ENCODE measurements around the gene ANKRD24.

The ANKRD24 gene

GRCh38 chr19:4233282-4233853, 50.9 kb downstream of the ANKRD24 start:
- TF ChIP-seq GLIS3 (CRISPR knock-in tag; IDR thresholded peaks at IDR 0.05), result 0 out of 2 replicates have a peak, but pooled peaks have one; percentile 57
- TF ChIP-seq ZNF565 (CRISPR knock-in tag; conservative IDR thresholded peaks at IDR 0.05; ENCODE audit: low read depth), result no peak
- peak; percentile 77 for ATAC-seq

- ATAC-seq, result no peak
- TF ChIP-seq TOX (CRISPR knock-in tag; IDR thresholded peaks at IDR 0.05; ENCODE audit: borderline replicate concordance), result no peak
- TF ChIP-seq TSHZ2 (CRISPR knock-in tag; IDR thresholded peaks at IDR 0.05), result no peak
- TF ChIP-seq CSRNP3 (CRISPR knock-in tag; IDR thresholded peaks at IDR 0.05), result no peak
- TF ChIP-seq PPARA (CRISPR knock-in tag; IDR thresholded peaks at IDR 0.05; ENCODE audit: borderline replicate concordance), result no peak
- TF ChIP-seq ESRRG (CRISPR knock-in tag; IDR thresholded peaks at IDR 0.05), result no peak
- TF ChIP-seq CSDC2 (CRISPR knock-in tag; IDR thresholded peaks at IDR 0.05), result no peak
- TF ChIP-seq BACH2 (CRISPR knock-in tag; IDR thresholded peaks at IDR 0.05; ENCODE audit: borderline replicate concordance), result no peak
- no peak for TF ChIP-seq ZC3H10 (CRISPR knock-in tag; IDR thresholded peaks at IDR 0.05)
- TF ChIP-seq ZFP3 (CRISPR knock-in tag; IDR thresholded peaks at IDR 0.05), result no peak
- no peak for TF ChIP-seq ZNF565 (CRISPR knock-in tag; conservative IDR thresholded peaks at IDR 0.05; ENCODE audit: low read depth)
- no peak for TF ChIP-seq POU6F1 (CRISPR knock-in tag; IDR thresholded peaks at IDR 0.05; ENCODE audit: borderline replicate concordance, low read depth)
- TF ChIP-seq CREB5 (CRISPR knock-in tag; IDR thresholded peaks at IDR 0.05; ENCODE audit: low read depth), result no peak
- no peak for TF ChIP-seq ZNF8 (CRISPR knock-in tag; IDR thresholded peaks at IDR 0.05)
- TF ChIP-seq PATZ1 (CRISPR knock-in tag; IDR thresholded peaks at IDR 0.05; ENCODE audit: borderline replicate concordance), result no peak
- no peak for TF ChIP-seq RARB (CRISPR knock-in tag; IDR thresholded peaks at IDR 0.05)
- no peak for TF ChIP-seq SNAI2 (CRISPR knock-in tag; IDR thresholded peaks at IDR 0.05)
- TF ChIP-seq TCF4 (CRISPR knock-in tag; IDR thresholded peaks at IDR 0.05; ENCODE audit: borderline replicate concordance), result no peak
- no peak for TF ChIP-seq ZNF70 (CRISPR knock-in tag; IDR thresholded peaks at IDR 0.05)
- TF ChIP-seq ARNTL (CRISPR knock-in tag; IDR thresholded peaks at IDR 0.05; ENCODE audit: borderline replicate concordance, low read depth), result no peak
Observed at GRCh38 chr19:4234142-4234861, 51.8 kb downstream of the ANKRD24 start.

- no peak for ATAC-seq
- TF ChIP-seq CSDC2 (CRISPR knock-in tag; IDR thresholded peaks at IDR 0.05) (no peak), ZFP30 (CRISPR knock-in tag; IDR thresholded peaks at IDR 0.05) (no peak), OSR1 (CRISPR knock-in tag; IDR thresholded peaks at IDR 0.05) (no peak), CREB5 (CRISPR knock-in tag; IDR thresholded peaks at IDR 0.05; ENCODE audit: low read depth) (no peak), PATZ1 (CRISPR knock-in tag; IDR thresholded peaks at IDR 0.05; ENCODE audit: borderline replicate concordance) (no peak), GLIS3 (CRISPR knock-in tag; IDR thresholded peaks at IDR 0.05) (no peak), ARNTL (CRISPR knock-in tag; IDR thresholded peaks at IDR 0.05; ENCODE audit: borderline replicate concordance, low read depth) (no peak), ZNF8 (CRISPR knock-in tag; IDR thresholded peaks at IDR 0.05) (no peak), CSRNP3 (CRISPR knock-in tag; IDR thresholded peaks at IDR 0.05) (no peak), ZNF565 (CRISPR knock-in tag; conservative IDR thresholded peaks at IDR 0.05; ENCODE audit: low read depth) (no peak), ISL1 (CRISPR knock-in tag; IDR thresholded peaks at IDR 0.05) (no peak), ZFP3 (CRISPR knock-in tag; IDR thresholded peaks at IDR 0.05) (no peak)
Observed at GRCh38 chr19:4234862-4235201, 52.3 kb downstream of the ANKRD24 start.

Data from SK-N-SH treated with all-trans-retinoic acid at 6 μM for 48 hours (cell line).